Skeletal muscle satellite cell (primary cell): ENCODE data around the gene DCLK1.

Source experiments
- H3K27me3 ChIP-seq: 2 replicates; pipeline ENCODE4 v1.7.0; 2013; ENCODE audit warnings: low read length; ENCODE audit not compliant: control insufficient read depth, insufficient read depth
- H3K36me3 ChIP-seq: 2 replicates; pipeline ENCODE4 v1.7.0; 2013; ENCODE audit warnings: mild to moderate bottlenecking, control low read depth, low read length; ENCODE audit not compliant: insufficient read depth
- H3K4me1 ChIP-seq: 2 replicates; pipeline ENCODE4 v1.7.0; 2013; ENCODE audit warnings: low read length; ENCODE audit not compliant: control insufficient read depth, insufficient read depth
- H3K4me2 ChIP-seq: 2 replicates; pipeline ENCODE4 v1.7.0; 2013; ENCODE audit warnings: mild to moderate bottlenecking, low read length
- H3K4me3 ChIP-seq: 2 replicates; pipeline ENCODE4 v1.7.0; 2013; ENCODE audit warnings: low read length
- H3K9ac ChIP-seq: 2 replicates; pipeline ENCODE4 v1.7.0; 2013; ENCODE audit warnings: mild to moderate bottlenecking, low read depth, low read length, moderate library complexity
- H3K9me3 ChIP-seq: replicated peaks from 2 replicates; pipeline ENCODE4 v1.7.0; 2013; ENCODE audit warnings: mild to moderate bottlenecking, control low read depth, low read length

The DCLK1 gene

GRCh38 chr13:35909091-35909490, 222.1 kb downstream of the DCLK1 start:
- H3K9ac ChIP-seq, result no peak overlapping the region
- H3K4me2 ChIP-seq, result no peak overlapping the region
- no peak overlapping the region for H3K4me3 ChIP-seq
- H3K9me3 ChIP-seq, result no peaks in the 10 kb centered on the region
- H3K4me1 ChIP-seq, result no peaks in the 10 kb centered on the region
- H3K27me3 ChIP-seq, result peaks cover 2% of the 10 kb centered on the region
- H3K36me3 ChIP-seq, result no peaks in the 10 kb centered on the region

DNA sequence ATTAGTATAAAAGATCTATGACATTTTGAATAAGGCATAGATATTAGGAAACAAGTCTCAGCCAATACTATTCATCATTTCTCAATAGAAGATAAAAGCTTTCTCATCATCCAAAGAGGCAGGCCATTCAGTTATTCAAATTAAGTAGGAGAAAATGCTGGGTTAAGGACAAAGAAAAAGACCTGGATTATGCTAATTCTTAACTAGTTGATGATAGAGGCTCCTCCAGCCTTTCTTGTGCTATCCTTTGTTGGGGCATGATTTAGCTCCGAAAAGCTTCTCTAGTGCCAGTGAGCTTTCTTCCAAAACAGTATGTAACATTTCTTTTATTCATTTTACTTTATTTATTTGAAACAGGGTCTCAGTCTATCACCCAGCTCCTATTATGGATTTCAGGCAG, 223.0 kb downstream of the DCLK1 start:
- no peaks in the 10 kb centered on the region for H3K4me1 ChIP-seq
- H3K9me3 ChIP-seq, result no peaks in the 10 kb centered on the region
- H3K4me2 ChIP-seq, result no peak overlapping the region
- no peaks in the 10 kb centered on the region for H3K36me3 ChIP-seq
- no peak overlapping the region for H3K4me3 ChIP-seq
- no peak overlapping the region for H3K9ac ChIP-seq
- peaks cover 2% of the 10 kb centered on the region for H3K27me3 ChIP-seq

DNA sequence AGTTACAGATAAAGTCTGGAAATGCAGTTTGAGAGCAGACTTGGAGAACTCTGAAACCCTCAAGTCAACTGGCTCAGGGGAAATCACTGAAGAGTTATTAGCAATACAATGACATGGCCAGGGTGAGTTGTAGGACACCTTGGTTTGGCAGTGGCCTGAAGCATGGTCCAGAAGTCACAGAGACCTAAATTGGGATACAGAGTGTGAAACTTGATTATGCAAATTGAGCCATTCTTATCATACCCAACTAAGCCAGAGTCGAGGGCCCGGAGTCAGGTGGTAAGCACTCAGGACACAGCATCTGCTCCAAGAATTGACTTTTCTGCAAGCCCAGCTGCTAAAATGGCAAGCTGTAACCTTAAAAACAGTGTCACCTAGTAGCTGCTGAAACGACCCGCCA, 224.5 kb downstream of the DCLK1 start:
- Histone ChIP-seq H3K4me1 (no peaks in the 10 kb centered on the region), H3K27me3 (peaks cover 2% of the 10 kb centered on the region), H3K9ac (no peak overlapping the region), H3K36me3 (no peaks in the 10 kb centered on the region), H3K4me2 (no peak overlapping the region), H3K4me3 (no peak overlapping the region), H3K9me3 (no peaks in the 10 kb centered on the region)

DNA sequence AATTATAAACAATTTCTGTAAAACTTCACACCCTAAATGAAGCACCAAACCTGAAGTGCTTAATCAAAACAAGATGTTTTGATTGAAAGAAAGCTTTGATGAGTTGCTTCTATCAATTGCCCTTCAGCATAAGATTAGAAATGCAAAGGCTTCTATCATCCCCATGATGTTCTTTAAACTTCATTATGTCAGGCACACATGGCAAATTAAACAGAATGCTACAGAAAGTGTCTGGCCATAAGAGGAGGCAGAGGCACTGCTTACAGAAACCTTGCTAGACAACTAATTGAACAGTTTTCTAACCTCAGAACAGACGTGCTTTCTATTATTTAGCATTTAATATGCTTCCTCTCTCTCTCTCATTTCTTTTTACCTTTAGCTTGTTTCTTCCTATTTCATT, 228.1 kb downstream of the DCLK1 start:
- Histone ChIP-seq H3K27me3 (peaks cover 2% of the 10 kb centered on the region), H3K9me3 (no peaks in the 10 kb centered on the region), H3K36me3 (no peaks in the 10 kb centered on the region), H3K4me3 (no peak overlapping the region), H3K4me2 (no peak overlapping the region), H3K4me1 (peaks cover 7% of the 10 kb centered on the region), H3K9ac (no peak overlapping the region)

GRCh38 chr13:35898041-35898440, 233.1 kb downstream of the DCLK1 start:
- H3K27me3 ChIP-seq, result no peaks in the 10 kb centered on the region
- H3K9ac ChIP-seq, result no peak overlapping the region
- no peak overlapping the region for H3K4me2 ChIP-seq
- no peaks in the 10 kb centered on the region for H3K36me3 ChIP-seq
- no peak overlapping the region for H3K4me3 ChIP-seq
- no peaks in the 10 kb centered on the region for H3K9me3 ChIP-seq
- peaks cover 7% of the 10 kb centered on the region for H3K4me1 ChIP-seq

DNA sequence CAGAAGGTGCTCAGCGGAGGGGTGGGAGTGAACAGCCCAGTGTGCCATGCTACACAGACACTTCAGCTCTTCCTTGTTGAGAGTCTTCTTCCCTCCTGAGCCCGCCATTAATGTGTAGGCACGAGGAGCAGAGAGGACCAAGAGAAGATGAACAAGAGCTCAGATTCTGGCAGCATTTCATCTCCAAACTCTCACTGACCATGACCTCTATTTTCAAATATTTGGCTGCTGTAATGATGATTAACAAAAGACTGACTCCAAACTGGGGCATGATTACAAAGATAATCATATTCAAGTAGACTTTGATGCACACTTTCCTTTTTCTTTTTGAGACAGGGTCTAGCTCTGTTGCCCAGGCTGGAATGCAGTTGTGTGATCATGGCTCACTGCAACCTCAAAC, 236.5 kb downstream of the DCLK1 start:
- Histone ChIP-seq H3K27me3 (no peaks in the 10 kb centered on the region), H3K4me2 (no peak overlapping the region), H3K9ac (no peak overlapping the region), H3K36me3 (no peaks in the 10 kb centered on the region), H3K9me3 (no peaks in the 10 kb centered on the region), H3K4me3 (no peak overlapping the region), H3K4me1 (peaks cover 13% of the 10 kb centered on the region)

DNA sequence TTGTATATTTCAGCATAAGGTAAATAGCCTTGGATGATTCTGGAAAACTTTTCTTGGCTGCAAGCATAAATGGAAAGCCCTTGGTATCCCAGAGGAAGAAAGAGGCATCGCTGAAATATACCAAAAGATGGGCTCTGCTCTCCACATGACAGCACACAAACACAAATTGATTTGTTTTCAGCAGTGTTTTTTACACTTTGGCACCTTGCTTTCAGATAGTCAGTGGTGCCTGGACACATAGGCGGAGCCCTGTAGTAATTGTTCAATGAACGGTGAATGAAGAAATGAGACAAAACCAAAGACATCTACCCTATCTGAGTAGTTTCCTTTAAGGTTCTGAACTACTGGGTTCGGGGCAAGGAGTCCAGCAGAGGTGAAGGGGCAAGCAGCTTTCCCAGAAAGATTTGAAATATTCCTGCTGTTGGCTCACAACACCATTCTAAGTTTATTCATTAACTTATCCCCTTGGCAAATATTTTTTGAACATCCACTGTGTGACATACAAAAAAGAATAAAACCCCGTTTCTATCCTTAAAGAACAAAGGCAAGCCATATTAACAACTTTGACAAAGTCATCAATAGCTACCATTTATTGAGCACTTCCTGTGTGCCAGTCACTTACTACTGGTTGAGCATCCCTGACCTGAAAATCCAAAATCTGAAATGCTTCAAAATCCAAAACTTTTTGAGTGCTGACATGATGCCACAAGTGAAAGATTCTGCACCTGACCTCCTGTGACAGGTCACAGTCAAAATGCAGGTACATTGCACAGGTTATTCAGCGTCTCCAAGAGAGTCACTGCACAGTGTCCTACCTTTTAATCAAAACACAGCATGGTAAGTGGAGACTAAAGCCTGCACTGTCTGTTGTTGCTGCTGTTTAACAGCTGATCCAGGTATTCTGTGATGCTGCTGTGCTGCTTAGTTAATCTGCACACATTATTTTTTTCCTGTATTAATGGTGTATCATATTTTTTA, 238.1 kb downstream of the DCLK1 start:
- H3K4me2 ChIP-seq, result no peak overlapping the region
- H3K4me1 ChIP-seq, result peaks cover 25% of the 10 kb centered on the region
- no peaks in the 10 kb centered on the region for H3K36me3 ChIP-seq
- H3K4me3 ChIP-seq, result no peak overlapping the region
- H3K27me3 ChIP-seq, result no peaks in the 10 kb centered on the region
- H3K9ac ChIP-seq, result no peak overlapping the region
- no peaks in the 10 kb centered on the region for H3K9me3 ChIP-seq

GRCh38 chr13:35891507-35892441, 239.4 kb downstream of the DCLK1 start:
- Histone ChIP-seq H3K4me2 (peak overlapping the region; percentile 13), H3K4me1 (peaks cover 32% of the 10 kb centered on the region), H3K9ac (no peak overlapping the region)

GRCh38 chr13:35889560-35889959, 241.6 kb downstream of the DCLK1 start:
- peak overlapping the region; percentile 46 for H3K4me2 ChIP-seq
- no peak overlapping the region for H3K4me3 ChIP-seq
- H3K4me1 ChIP-seq, result peaks cover 36% of the 10 kb centered on the region
- no peaks in the 10 kb centered on the region for H3K36me3 ChIP-seq
- no peak overlapping the region for H3K9ac ChIP-seq
- no peaks in the 10 kb centered on the region for H3K27me3 ChIP-seq
- no peaks in the 10 kb centered on the region for H3K9me3 ChIP-seq

More at GRCh38 chr13:35891507-35892441, 239.4 kb downstream of the DCLK1 start:
- Histone ChIP-seq H3K27me3 (no peaks in the 10 kb centered on the region), H3K9me3 (no peaks in the 10 kb centered on the region), H3K4me3 (no peak overlapping the region), H3K36me3 (no peaks in the 10 kb centered on the region)

GRCh38 chr13:35888981-35889380, 242.2 kb downstream of the DCLK1 start:
- Histone ChIP-seq H3K4me3 (no peak overlapping the region), H3K9me3 (no peaks in the 10 kb centered on the region), H3K9ac (no peak overlapping the region), H3K4me2 (peak overlapping the region; percentile 46), H3K36me3 (no peaks in the 10 kb centered on the region), H3K4me1 (peaks cover 36% of the 10 kb centered on the region), H3K27me3 (no peaks in the 10 kb centered on the region)

DNA sequence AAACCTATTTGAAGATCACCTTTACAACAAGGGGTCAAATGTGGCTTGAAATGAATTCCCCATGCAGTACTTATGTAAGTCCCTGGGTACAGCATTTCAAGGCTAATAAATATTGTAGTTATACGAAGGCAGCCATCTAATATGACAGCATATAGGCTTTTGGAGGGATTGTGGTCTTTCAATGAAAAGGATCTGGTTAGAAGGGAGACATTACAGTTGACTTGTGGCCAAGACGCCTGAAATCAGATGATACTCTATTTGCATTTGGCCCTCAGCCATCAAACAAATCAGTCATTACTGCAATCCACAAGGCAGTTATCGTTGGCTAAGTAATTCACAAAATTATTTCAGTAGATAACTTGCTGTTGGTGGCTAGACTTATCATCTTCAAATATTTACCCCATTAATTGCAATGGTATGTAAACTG, 242.7 kb downstream of the DCLK1 start:
- H3K4me2 ChIP-seq, result no peak overlapping the region
- no peaks in the 10 kb centered on the region for H3K36me3 ChIP-seq
- H3K4me3 ChIP-seq, result no peak overlapping the region
- H3K9me3 ChIP-seq, result no peaks in the 10 kb centered on the region
- no peaks in the 10 kb centered on the region for H3K27me3 ChIP-seq
- no peak overlapping the region for H3K9ac ChIP-seq
- H3K4me1 ChIP-seq, result peaks cover 36% of the 10 kb centered on the region
